ENCODE results near the gene MORN3.

- no peak for TF ChIP-seq POLR2A (IDR thresholded peaks at IDR 0.05; ENCODE audit: low read depth, low read length)
- no peak for TF ChIP-seq POLR2AphosphoS5 (IDR thresholded peaks at IDR 0.05; ENCODE audit: low read depth, low read length)
These were observed 44.3 kb upstream of the MORN3 start for GRCh38 chr12:121713793-121714192.

Measured in GM12892 (cell line).